ENCODE data around the gene MAGED1. TPM values are rescaled to one million over a fixed set of nuclear protein-coding genes. Genes with fewer than 3 reads are reported as not detected.

Gene MAGED1
- total RNA-seq, 2 experiments from 2014 or later, result 60.1 to 63.0 TPM

- no peak overlapping the region for H3K27ac Mint-ChIP-seq
- no peak overlapping the region for H3K4me3 Mint-ChIP-seq
- H3K9me3 Mint-ChIP-seq, result no peaks in the 10 kb centered on the region
Measured at GRCh38 chrX:51876441-51876840, 17.0 kb upstream of the MAGED1 start.

DNA sequence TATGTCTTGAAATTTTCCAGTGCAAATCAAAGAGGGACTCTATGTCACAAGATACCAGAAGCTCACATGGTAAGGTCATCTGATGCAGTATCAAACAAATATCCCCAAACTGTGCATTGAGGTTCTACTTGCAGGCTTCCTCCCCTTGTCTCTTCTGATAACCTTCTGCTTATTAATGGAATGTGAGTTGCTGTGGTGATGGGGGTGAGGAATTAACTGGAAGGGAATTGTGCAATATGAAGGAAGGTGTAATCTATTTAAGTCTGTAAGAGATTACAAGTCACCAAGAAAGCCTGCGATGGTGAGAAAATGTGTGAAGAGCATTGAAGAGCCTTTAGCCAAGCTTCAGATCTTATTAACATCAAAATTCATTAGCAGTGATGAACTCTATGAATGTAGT lies 15.4 kb upstream of the MAGED1 start:
- TF ChIP-seq CTCF (IDR thresholded peaks at IDR 0.05), result no peak
- CTCF ChIA-PET, result no interaction called here
- intact Hi-C loops (cut with micrococcal nuclease), result no loop called here
- Mint-ChIP-seq H3K27me3 (no peaks in the 10 kb centered on the region), H3K36me3 (ENCODE audit: low read depth) (peaks cover 1% of the 10 kb centered on the region), H3K9me3 (no peaks in the 10 kb centered on the region), H3K4me3 (no peak overlapping the region), H3K27ac (no peak overlapping the region), H3K4me1 (ENCODE audit: low read depth) (peaks cover 11% of the 10 kb centered on the region)
- no peak for DNase-seq
- POLR2A ChIA-PET, result no interaction called here
- no peak for ATAC-seq

More at GRCh38 chrX:51876441-51876840, 17.0 kb upstream of the MAGED1 start:
- Mint-ChIP-seq H3K27me3 (no peaks in the 10 kb centered on the region), H3K36me3 (ENCODE audit: low read depth) (peaks cover 1% of the 10 kb centered on the region), H3K4me1 (ENCODE audit: low read depth) (peaks cover 13% of the 10 kb centered on the region)
- no peak for TF ChIP-seq CTCF (IDR thresholded peaks at IDR 0.05)
- intact Hi-C loops (cut with micrococcal nuclease), result no loop called here
- POLR2A ChIA-PET, result no interaction called here
- no peak for ATAC-seq
- CTCF ChIA-PET, result no interaction called here
- no peak for DNase-seq

GRCh38 chrX:51889851-51890250 lies 3.6 kb upstream of the MAGED1 start:
- Mint-ChIP-seq H3K4me3 (no peak overlapping the region), H3K36me3 (ENCODE audit: low read depth) (no peaks in the 10 kb centered on the region), H3K27me3 (no peaks in the 10 kb centered on the region), H3K9me3 (no peaks in the 10 kb centered on the region), H3K4me1 (ENCODE audit: low read depth) (peaks cover 8% of the 10 kb centered on the region), H3K27ac (no peak overlapping the region)
- ATAC-seq (no peak), DNase-seq (no peak)
- ChIA-PET CTCF (no interaction called here), POLR2A (no interaction called here)
- TF ChIP-seq CTCF (IDR thresholded peaks at IDR 0.05), result no peak
- intact Hi-C loops (cut with micrococcal nuclease), result no loop called here

DNA sequence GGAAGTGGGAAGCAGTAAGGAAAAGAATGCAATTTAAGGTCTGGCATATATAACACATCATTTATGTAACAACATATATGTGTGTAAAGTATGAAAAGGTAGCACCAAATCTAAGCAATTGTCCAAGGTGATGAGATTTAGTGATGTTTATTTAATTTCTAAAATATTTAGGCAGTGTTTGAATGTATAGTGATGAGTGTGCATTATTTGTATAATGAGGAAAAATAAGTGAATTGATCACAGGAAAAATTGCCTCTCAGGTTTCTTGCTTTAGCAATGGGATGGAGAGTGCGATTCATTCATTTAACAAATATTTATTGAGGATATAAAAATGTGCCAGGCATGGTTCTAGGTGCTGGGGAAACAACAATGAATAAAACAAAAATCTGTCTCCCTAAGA lies 2.2 kb upstream of the MAGED1 start:
- Mint-ChIP-seq H3K27ac (peak overlapping the region; percentile 84), H3K4me3 (no peak overlapping the region), H3K9me3 (no peaks in the 10 kb centered on the region), H3K36me3 (ENCODE audit: low read depth) (no peaks in the 10 kb centered on the region), H3K27me3 (no peaks in the 10 kb centered on the region), H3K4me1 (ENCODE audit: low read depth) (peaks cover 10% of the 10 kb centered on the region)
- no peak for ATAC-seq
- ChIA-PET POLR2A (no interaction called here), CTCF (no interaction called here)
- TF ChIP-seq CTCF (IDR thresholded peaks at IDR 0.05), result no peak
- intact Hi-C loops (cut with micrococcal nuclease), result no loop called here
- DNase-seq, result no peak

- POLR2A ChIA-PET, result no interaction called here
- ATAC-seq (no peak), DNase-seq (no peak)
- H3K36me3 Mint-ChIP-seq (ENCODE audit: low read depth), result no peaks in the 10 kb centered on the region
- CTCF ChIA-PET, result no interaction called here
- peak overlapping the region; percentile 84 for H3K27ac Mint-ChIP-seq
- H3K4me1 Mint-ChIP-seq (ENCODE audit: low read depth), result peaks cover 10% of the 10 kb centered on the region
- no peak for TF ChIP-seq CTCF (IDR thresholded peaks at IDR 0.05)
- intact Hi-C loops (cut with micrococcal nuclease), result no loop called here
- H3K27me3 Mint-ChIP-seq, result no peaks in the 10 kb centered on the region
- no peaks in the 10 kb centered on the region for H3K9me3 Mint-ChIP-seq
- peak overlapping the region; percentile 21 for H3K4me3 Mint-ChIP-seq
Measured at GRCh38 chrX:51891821-51892551, 1.4 kb upstream of the MAGED1 start.

Measured in activated CD8-positive, alpha-beta T cell treated with anti-CD3 and anti-CD28 coated beads for 36 hours (primary cell).